SK-N-DZ (cell line): ENCODE data around the gene SEC62.

Experiments used
- DNase-seq: peaks from one replicate; pipeline ENCODE4 v3.0.0-alpha.2; 2015; ENCODE audit warnings: low spot score

The SEC62 gene

DNA sequence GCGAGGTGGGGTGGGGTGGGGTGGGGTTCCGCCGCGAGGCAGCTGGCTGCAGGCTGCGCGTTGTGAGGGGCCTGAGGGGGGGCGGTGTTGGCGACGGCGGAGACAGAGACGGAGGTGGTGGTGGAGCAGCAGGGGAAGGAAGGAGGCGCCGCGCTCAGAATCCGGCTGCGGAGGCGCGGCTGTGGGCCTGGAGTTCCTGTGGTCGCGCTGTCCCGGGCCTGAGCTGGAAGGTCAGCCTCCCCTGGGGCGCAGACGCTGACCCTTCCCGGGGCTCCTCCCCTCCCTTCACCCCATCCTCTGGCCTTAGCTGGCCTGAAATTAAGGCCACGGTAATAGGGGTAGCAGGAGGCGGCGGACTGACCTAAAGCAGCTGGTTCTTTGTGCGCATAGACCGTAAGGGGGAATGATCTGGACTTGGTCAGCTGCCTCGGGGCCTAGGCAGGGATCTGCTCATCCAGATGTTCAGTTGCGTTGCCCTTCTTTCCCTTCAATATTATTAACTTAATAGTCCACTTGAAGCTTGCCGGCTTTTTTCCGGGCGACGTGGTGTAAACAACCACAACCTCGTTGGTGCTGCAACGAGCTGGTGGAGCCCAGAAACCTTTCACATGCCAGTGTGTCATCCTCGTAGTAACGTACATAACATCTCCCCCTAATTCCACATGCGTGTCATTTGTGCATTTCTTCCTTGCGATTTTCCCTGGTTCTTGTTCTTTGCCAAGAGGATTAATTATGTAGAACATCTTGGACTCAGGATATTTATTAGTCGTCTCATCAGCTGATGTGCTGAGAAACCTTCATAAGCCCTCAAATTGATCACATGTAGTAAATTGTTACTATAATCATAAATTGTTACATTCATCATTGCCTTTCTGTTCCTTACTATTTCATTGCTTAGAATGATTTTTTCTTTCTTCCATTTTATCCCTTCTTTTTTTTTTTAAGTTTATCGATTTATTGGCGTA, 626 bp downstream of the SEC62 start:
- DNase-seq = peak; percentile 51

DNA sequence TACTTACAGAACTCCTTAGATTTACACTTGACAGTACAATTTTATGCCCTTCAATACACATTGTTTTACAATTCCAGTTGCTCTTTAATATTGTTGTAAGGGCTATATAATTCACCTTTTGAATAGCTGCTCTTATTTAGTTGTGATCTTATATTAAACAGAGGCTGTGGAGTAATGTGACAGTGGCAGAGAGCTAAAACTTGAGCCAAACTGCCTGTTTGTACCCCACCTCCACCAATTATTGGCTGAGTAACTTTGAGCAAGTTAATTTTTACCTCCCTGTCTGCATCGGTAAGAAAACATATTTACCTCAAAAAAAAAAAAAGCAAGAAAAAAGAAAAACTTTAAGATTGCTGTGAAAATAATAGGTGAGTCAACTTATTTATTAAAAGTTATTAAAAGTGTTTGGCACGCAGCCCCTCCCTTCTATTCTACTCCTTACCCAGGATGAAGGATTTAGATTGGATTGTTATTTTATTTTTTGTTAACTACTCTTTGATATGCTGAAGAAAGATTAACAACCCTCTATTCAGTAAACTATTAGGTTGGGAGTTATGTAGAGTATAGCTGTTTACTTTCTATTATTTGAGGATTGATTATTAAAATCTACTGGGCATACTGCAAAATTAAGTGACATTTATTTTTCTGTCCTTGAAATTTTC, 1.7 kb downstream of the SEC62 start:
- DNase-seq = no peak

DNA sequence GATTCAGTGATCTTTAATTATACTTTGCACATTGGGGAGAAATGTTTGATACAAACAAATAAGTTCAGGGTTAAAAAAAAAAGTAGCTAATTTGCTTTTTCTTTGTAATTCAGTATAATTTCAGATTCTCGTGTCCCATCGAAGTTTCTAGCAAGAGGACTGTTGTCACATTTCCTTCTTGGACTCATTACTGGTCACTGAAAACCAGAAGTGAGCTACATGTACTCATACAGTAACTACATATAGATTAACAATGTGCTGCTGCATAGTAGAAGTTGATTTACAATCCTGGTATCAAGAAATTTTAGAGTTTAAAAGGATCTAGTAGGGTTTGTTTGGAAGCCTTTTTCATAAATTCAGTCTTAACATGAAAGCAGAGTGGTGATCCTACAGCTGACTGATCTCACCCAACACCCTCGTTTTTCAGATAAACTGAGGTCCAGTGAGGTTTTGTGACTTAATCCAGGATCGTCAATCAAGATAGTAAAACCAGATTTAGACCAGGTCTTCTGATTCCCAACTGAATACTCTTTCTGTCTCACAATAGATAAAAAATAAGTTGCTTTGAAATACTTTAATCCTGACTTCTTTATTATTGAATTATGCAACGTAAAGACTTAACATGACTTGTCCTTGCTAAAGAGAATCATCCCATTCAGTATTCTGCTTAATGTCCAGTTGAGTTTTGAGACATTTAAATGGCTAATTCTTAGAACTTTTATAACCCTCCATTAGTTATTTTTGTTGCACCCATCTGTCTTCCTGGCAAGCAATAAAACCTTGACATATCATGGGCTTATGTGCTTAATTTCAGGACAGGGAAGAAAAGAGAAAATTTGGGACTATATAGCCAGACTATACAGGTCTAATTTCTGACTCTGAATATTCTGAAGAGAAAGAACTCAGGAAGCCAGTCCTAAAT, 2.8 kb downstream of the SEC62 start:
- no peak for DNase-seq

DNA sequence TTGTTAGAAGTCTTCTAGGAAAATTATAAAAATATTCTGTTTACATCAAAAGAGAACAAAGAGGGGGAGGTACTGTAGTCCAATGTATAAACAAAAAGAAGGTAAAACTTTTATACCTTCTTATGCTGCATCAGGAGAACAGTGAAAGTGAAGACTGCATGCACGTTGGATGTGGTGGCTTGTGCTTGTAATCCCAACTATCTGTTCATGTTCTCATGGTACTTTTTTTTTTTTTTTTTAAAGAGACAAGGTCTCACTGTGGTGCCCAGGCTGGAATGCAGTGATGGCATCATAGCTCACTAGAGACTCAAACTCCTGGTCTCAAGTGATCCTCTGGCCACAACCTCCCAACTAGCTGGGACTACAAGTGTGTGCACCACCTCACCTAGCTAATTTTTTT, 4.2 kb downstream of the SEC62 start:
- no peak for DNase-seq

DNA sequence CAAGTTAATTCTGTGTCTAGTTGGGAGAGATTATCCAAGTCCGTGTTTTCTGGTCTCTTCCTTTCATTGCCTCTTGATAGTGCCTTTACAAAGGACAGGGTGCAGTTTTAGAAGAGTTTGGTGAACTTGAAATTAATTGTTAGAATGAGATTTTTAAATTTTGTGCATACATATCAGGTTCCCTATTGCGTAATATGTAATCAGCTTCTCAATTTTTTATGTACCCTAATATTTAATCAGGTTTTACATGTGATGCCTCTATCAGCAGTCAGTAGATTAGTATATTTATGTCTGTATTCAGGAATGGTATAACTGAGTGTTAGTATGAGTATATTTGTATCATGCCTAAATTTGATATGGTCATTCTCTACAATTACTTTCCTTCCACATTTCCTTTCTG, 4.9 kb downstream of the SEC62 start:
- no peak for DNase-seq

DNA sequence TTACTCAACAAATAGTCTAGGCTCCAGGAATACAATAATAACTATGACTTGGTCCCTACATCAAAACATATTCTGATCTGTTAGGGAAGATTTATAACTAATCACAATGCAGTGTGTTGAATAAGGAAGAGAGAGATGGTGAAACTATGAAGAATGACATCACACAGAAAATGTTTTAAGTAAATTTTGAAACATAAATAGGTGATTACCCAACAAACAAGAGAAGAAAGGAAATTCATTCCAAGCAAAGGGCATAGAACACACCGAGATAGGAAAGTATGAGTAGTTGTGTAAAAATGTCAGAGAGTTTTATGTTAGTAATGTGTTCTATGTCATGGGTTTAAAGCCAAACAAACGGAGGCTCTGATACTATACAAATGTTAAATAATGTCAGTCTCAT, 13.4 kb downstream of the SEC62 start:
- no peak for DNase-seq

DNA sequence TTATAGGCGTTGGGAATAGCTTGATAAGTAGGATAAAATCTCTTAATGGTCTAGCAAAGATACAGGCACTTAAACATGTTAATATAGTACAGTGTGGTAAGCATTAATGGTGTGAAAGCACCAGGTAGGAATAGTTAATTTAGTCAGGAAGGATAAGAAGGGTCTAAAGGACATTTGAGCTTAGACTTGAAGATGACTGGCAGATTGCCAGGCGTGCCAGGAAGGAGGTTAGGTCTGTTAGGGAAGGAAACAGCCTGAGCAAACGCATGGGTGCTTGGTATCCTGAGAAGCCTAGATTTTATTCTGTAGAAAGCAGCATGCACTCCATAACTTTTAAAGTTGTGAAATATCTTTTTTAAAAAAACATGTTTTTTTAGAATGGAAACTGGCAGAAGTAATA, 17.7 kb downstream of the SEC62 start:
- no peak for DNase-seq

DNA sequence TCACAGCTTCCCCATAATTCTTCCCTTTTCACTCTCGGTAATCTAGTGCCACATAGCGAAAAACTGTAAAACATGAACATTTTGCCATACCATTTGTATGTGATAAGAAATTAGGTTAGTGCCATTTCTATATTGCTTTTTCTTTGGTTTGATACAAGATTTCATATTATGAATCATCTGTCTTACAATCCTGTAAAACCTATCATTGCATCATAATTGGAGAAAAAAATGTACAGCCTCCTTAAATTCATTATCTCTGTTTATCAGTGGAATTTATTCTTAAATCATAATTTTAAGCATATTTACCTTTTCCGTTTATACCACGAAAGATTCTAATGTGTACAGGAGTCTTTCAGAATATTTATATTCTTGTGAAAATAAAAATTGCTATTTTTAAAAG, 23.8 kb downstream of the SEC62 start:
- no peak for DNase-seq

DNA sequence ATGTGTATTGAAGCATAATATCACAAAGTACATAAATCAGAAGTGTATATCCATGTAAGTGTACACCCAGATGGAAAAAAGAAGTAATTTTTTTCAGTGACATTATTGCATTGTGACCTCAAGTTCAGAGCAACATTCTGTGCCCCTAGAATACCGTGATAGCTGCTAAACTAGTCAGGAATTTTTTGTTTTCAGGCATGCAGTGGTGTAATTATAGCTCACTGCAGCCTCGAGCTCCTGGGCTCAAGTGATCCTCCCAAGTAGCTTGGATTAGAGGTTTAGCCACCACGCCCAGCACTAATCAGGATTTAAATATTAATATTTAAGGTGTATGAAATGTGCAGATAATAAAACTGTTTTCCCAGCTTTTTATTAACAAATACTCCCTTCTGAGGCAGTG, 25.5 kb downstream of the SEC62 start:
- DNase-seq = no peak

DNA sequence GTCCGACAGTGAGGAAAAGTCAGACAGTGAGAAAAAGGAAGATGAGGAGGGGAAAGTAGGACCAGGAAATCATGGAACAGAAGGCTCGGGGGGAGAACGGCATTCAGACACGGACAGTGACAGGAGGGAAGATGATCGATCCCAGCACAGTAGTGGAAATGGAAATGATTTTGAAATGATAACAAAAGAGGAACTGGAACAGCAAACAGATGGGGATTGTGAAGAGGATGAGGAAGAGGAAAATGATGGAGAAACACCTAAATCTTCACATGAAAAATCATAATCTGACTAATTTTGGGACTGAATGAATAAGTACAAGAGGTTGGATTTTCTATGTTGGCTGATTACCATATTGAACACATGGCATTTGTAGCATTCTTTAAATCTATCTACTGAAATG, 26.2 kb downstream of the SEC62 start:
- DNase-seq = no peak

DNA sequence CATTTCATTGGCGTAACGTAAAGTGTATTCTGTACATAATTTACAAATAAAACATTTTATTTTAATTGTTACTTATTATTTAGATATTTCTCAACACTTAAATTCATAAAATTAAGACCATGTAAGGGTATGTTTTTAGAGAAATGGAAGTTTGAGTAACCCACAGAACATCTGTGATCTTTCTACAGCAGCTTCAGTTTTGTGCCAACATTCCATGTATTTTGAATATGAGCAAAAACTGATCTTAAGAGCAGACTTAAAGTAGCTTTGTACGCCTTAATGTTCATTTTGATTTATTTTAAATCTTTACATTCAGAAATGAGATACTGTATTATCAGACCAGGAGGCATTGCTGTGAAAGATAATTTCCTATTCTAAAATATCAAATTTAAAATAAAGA, 27.2 kb downstream of the SEC62 start:
- DNase-seq = no peak

DNA sequence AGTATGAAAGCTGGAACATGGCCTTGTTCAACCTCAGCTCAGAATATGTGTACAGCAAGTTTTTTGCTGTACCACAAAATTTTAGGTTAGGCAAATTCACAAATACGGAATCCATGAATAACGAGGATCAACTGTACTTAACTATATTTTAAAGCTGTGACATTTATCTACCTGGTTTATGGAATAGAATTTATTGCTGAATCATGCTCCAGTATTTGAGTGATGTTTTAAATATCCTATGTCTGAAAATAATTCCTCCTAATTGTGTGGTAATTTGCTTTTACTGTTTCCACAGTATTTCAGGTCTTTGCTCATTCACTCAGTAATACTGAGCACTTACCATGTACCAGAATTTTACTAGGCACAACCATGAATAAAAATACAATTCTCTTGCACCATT, 29.5 kb downstream of the SEC62 start:
- no peak for DNase-seq

DNA sequence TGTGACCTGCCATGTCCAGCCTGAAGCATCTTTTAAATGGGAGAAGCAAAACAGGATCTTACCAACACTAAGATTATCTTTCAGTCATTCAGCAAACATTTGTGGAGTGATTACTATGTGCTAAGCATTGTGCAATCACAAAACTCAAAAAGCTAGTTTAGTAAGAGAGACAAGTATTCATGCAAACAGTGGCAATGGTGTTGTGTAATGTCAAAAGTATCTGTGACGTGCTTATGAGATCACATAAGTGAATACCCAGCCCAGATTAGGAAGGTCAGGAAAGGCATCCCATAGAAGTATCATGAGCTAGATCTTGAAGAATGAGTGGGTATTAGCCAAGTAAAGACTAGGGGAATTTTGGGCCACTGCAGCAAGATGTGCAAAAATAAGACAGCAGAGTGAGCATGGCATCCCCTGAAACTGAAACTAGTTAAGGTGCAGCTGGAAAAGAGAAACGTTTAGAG, 32.1 kb downstream of the SEC62 start:
- DNase-seq = no peak

DNA sequence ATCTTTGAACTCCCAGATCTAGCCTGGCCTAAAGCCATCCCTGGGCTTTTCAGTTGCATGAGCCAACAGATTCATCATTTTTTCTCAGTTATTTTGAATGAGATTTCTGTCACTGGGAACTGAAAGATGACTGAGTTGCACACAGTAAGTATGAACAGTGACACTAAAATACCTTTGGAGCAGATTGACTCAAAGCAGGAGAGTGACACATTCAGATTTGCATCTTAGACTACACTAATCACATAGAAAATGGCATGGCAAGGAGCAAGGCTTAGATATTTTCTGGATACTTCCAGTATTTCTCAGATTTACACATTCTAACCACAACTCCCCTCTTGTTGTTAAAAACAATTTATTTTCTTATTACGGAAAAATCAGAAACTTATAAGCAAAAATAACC, 32.8 kb downstream of the SEC62 start:
- no peak for DNase-seq

DNA sequence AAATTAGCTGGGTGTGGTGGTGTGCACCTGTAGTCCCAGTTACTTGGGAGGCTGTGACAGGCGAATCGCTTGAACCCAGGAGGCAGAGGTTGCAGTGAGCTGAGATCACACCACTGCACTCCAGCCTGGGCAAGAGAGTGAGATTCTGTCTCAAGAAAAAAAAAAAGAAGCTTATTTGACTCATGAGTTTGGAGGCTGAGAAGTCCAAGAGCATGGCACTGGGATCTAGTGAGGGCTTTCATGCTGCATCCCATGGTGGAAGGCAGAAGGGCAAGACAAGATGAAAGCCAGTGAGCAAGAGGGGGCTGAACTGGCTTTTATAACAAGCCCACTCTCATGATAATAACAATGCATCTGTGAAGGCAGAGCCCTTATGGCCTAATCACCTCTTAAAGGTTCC, 33.4 kb downstream of the SEC62 start:
- DNase-seq = no peak

DNA sequence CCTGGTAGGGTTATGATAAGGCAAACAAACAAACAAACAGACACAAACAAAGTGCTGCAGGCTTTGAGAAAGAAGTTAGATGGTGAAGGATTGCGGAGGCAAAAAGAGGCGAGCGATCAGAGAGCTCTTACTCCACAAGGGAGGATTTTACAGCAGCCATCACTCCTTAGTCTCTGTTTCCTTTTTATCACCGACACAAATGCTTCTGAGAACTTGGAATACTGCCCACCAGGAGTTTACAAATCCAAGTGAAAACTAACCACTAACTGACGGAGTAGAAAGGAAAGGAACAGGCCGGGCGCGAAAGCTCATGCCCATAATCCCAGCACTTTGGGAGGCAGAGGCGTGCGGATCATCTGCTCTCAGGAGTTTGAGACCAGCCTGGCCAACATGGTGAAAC, 35.6 kb downstream of the SEC62 start:
- DNase-seq = no peak

DNA sequence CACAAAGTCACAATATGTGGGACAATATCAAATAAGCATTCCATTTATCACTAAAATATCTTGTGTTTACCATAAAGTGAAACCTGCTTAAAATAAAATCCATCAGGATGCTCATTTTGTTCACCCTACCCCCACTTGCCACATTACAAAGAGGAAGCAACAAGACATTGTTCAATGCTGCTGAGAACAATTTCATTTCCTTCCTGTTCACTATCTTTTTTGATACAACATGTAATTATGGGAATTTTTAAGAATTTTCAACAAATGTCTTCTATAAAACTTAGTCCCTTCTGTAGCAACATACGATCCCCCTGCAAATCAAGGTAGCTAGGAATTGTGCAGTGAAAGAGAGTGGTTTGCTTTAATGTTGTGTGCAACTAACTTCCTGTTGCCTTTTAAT, 36.3 kb downstream of the SEC62 start:
- no peak for DNase-seq

DNA sequence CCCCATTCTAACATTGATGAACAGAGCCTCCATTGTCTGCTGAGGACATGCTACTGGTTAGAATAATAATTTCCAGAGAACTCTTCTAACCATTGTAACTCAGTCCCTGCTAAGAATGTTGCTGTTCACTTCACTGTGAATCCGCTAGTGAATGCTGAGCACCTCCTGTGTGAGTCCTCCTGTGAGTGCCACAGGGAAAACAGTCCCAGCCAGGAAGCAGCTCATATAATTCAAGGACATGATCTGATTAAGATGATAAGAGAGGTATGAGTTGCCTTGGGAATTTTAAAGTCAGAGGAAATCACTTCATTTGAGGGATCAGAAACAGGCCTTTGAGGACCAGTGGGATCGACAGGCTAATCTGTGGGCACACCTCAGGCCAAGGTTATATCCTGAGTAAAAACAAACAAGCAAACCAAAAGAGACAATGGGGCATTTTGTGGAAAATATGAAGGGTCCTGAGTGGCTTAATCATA, 37.3 kb downstream of the SEC62 start:
- peak; percentile 23 for DNase-seq

DNA sequence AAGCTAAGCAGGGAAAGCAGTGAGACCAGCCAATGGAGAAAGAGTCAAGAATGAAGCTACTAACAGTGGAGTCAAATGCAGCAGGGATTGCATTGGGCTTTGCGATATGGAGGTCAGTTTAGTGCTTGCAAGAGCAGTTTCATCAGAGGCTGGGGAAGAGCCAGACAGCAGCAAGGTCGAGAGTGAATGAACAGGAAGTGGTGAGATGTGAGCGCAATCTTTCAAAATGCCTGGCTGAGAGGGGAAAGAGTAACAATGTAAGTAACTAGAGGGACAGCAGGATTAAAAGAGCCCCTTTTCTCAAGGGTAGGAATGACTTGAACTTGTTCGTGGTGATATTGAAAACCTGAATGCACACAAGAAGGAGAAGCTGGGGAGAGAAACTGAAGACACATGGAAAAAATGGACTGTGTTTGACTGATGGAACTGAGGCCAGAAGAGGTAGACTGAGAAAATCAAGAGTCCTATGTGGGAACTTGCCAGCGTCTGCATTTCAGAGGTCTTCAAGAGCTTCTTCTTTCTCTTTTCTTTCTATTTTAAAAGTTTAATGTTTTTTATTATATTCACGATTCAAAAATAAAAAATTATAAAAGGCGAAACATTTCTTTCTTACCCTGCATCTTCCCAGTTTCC, 40.5 kb downstream of the SEC62 start:
- no peak for DNase-seq

DNA sequence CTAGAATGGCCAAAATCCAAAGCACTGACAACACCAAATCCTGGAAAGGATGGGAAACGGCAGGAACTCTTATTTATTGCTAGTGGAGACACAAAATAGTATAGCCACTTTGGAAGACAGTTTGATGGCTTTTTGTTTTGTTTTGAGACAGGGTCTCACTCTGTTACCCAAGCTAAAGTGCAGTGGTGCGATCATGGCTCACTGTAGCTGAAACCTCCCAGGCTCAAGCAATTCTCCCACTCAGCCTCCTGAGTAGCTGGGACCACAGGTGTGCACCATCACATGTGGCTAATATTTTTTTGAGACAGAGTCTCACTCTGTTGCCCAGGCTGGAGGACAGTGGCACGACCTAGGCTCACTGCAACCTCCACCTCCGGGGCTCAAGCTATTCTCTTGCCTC, 43.9 kb downstream of the SEC62 start:
- no peak for DNase-seq

DNA sequence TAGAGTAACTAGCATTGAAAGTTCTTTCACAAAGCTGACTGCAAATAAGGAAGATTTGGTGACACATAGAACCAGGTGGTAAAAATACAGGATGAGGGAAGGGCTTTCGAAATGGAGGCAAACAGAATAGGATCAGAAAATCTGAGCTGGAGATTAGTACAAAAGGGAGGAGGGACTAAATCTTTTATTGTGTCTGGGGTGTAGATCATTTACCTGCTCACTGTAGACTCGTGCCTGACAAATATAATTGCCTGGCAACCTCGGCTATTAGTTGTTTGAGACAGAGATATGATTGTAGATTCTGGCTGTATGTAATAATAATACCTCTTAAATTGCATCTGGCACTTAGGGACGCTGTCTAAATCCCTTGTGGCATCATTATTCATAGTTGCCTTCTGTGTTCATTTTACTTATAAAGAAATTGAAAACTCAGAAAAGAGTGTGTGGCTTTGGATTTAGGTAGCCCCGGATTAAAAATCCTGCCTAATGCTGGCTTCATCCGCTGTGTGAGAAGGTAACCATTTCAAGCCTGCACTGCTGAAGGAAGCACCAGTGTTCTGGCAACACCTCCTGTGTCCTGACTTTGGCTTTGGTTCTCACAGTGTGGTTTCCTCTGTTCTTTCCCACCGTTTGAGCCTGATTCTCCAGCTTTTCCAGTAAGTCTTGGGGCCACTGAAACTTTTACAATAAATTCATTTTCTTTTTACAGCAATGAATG, 46.2 kb downstream of the SEC62 start:
- DNase-seq = no peak
